ENCODE results near the gene ZC3H12D.

GRCh38 chr6:149428606-149429005 is 56.2 kb downstream of the ZC3H12D start:
- no peak for TF ChIP-seq CTCF (IDR thresholded peaks at IDR 0.05)
- no peak for TF ChIP-seq POLR2AphosphoS5 (IDR thresholded peaks at IDR 0.05)
- no peak for TF ChIP-seq POLR2A (IDR thresholded peaks at IDR 0.05; ENCODE audit: low read depth)
- TF ChIP-seq EP300 (IDR thresholded peaks at IDR 0.05): no peak
